Ascending aorta (tissue), 2 donors: ENCODE measurements around the gene FAM219B. TPM values are rescaled to one million over a fixed set of nuclear protein-coding genes. Genes with fewer than 3 reads are reported as not detected.

Source experiments
- DNase-seq, 2 donors: peaks; one replicate each; pipeline ENCODE4 v3.0.0-alpha.2; 2019; ENCODE audit warnings: low spot score in 2 of 2
- H3K27ac ChIP-seq, 2 donors: fragments of 200-600 bp; sonication (generic); one replicate each; pipeline ENCODE4 v1.5.1; 2016 to 2017; ENCODE audit warnings: mild to moderate bottlenecking in 1 of 2
- H3K27me3 ChIP-seq: fragments of 200-600 bp; sonication (generic); one replicate; pipeline ENCODE4 v1.5.1; 2017
- H3K36me3 ChIP-seq, 2 donors: fragments of 200-600 bp; sonication (generic); one replicate each; pipeline ENCODE4 v1.5.1; 2016
- H3K4me1 ChIP-seq, 2 donors: fragments of 200-600 bp; sonication (generic); one replicate each; pipeline ENCODE4 v1.5.1; 2016 to 2017; ENCODE audit warnings: mild to moderate bottlenecking in 1 of 2
- H3K4me3 ChIP-seq, 2 donors: fragments of 200-600 bp; sonication (generic); one replicate each; pipeline ENCODE4 v1.5.1; 2016 to 2017; ENCODE audit warnings: mild to moderate bottlenecking in 1 of 2
- H3K9me3 ChIP-seq, 2 donors: fragments of 200-600 bp; sonication (generic); one replicate each; pipeline ENCODE4 v1.5.1; 2016
- CTCF ChIP-seq, 3 experiments: fragments of 200-600 bp in 2 of 3; fragments of 450-650 bp in 1 of 3; sonication (generic) in 2 of 3; IDR thresholded peaks; one replicate each; pipeline ENCODE4 v1.5.1; 2016 to 2019; ENCODE audit warnings: antibody characterized with exemption in 3 of 3, mild to moderate bottlenecking in 1 of 3, moderate library complexity in 1 of 3
- intact Hi-C: fragments of 100-400 bp; cut with DNase I; formaldehyde crosslinking; loops from one replicate; pipeline ENCODE4 v1.15.1; 2023
- total RNA-seq: library from RNA; depleted of rRNA; stranded (reverse); fragments of >200 nt; gene quantifications from one replicate; pipeline ENCODE4 v1.1.0, GENCODE V29; 2016

FAM219B gene
- total RNA-seq, 1 donor from 2014 or later = 17.5 TPM

GRCh38 chr15:74884428-74885223 lies 22.0 kb downstream of the FAM219B start:
- no peak overlapping the region for H3K27ac ChIP-seq
- no peaks in the 10 kb centered on the region for H3K36me3 ChIP-seq
- H3K4me1 ChIP-seq = peaks cover 4 to 10% of the 10 kb centered on the region in 2 donors
- H3K9me3 ChIP-seq = no peaks in the 10 kb centered on the region
- intact Hi-C loops = no loop called here
- no peaks in the 10 kb centered on the region for H3K27me3 ChIP-seq
- DNase-seq = no peak
- TF ChIP-seq CTCF (IDR thresholded peaks at IDR 0.05) = no peak
- H3K4me3 ChIP-seq = no peak overlapping the region

- intact Hi-C loops = no loop called here
- H3K27me3 ChIP-seq = no peaks in the 10 kb centered on the region
- no peak overlapping the region for H3K27ac ChIP-seq
- no peaks in the 10 kb centered on the region for H3K4me1 ChIP-seq
- no peak for TF ChIP-seq CTCF (IDR thresholded peaks at IDR 0.05)
- H3K9me3 ChIP-seq = no peaks in the 10 kb centered on the region
- no peaks in the 10 kb centered on the region for H3K36me3 ChIP-seq
- no peak overlapping the region for H3K4me3 ChIP-seq
- DNase-seq = no peak
Observed at GRCh38 chr15:74882528-74882927, 24.1 kb downstream of the FAM219B start.

GRCh38 chr15:74878273-74878672 lies 28.4 kb downstream of the FAM219B start:
- Histone ChIP-seq H3K4me3 (no peak overlapping the region), H3K27me3 (no peaks in the 10 kb centered on the region), H3K4me1 (peaks cover 0 to 4% of the 10 kb centered on the region in 2 donors), H3K27ac (no peak overlapping the region), H3K36me3 (no peaks in the 10 kb centered on the region), H3K9me3 (no peaks in the 10 kb centered on the region)
- TF ChIP-seq CTCF (IDR thresholded peaks at IDR 0.05) = no peak
- intact Hi-C loops = no loop called here
- DNase-seq = no peak

GRCh38 chr15:74873756-74874424 lies 32.8 kb downstream of the FAM219B start:
- no peak for DNase-seq
- H3K9me3 ChIP-seq = no peaks in the 10 kb centered on the region
- intact Hi-C loops = loop anchor here (1.0 to 2.0 kb wide), 3 partner anchors 15 to 33 kb away; partner anchors contain the start of genes FAM219B and ULK3
- peak overlapping the region; percentile 83 to 94 for H3K27ac ChIP-seq
- TF ChIP-seq CTCF (IDR thresholded peaks at IDR 0.05) = no peak
- no peaks in the 10 kb centered on the region for H3K27me3 ChIP-seq
- peaks cover 6 to 38% of the 10 kb centered on the region in 2 donors for H3K4me1 ChIP-seq
- H3K36me3 ChIP-seq = no peaks in the 10 kb centered on the region
- H3K4me3 ChIP-seq = peak overlapping the region; percentile 48 to 80

- intact Hi-C loops = loop anchor here (1.0 to 2.0 kb wide), 3 partner anchors 16 to 34 kb away; partner anchors contain the start of genes FAM219B and ULK3
Observed at GRCh38 chr15:74873036-74873755, 33.5 kb downstream of the FAM219B start, which contains the start of gene SCAMP2. Gene SCAMP2 (minus strand): TSS chr15:74873365. CDS start chr15:74873255, 110 bp downstream.

More at GRCh38 chr15:74873036-74873755, 33.5 kb downstream of the FAM219B start, which contains the start of gene SCAMP2:
- no peaks in the 10 kb centered on the region for H3K9me3 ChIP-seq
- H3K36me3 ChIP-seq = no peaks in the 10 kb centered on the region
- peak within 1 kb of the TSS; percentile 83 to 94 for H3K27ac ChIP-seq
- peak within 1 kb of the TSS; percentile 48 to 80 for H3K4me3 ChIP-seq
- peaks cover 9 to 40% of the 10 kb centered on the region in 2 donors for H3K4me1 ChIP-seq
- no peak for TF ChIP-seq CTCF (IDR thresholded peaks at IDR 0.05)
- peak; percentile 84 to 97 for DNase-seq
- no peaks in the 10 kb centered on the region for H3K27me3 ChIP-seq
